Body of pancreas (tissue), 4 donors: Measurements from ENCODE around the gene FRRS1L.

Experiments used
- POLR2A ChIP-seq, 3 donors: fragments of 450-650 bp; IDR thresholded peaks; one replicate each; pipeline ENCODE4 v1.6.1; 2016; ENCODE audit warnings: antibody characterized with exemption in 3 of 3, mild to moderate bottlenecking in 2 of 3
- TF ChIP-seq, protein P1 (sequence below), 7 experiments: fragments of 450-650 bp in 4 of 7; fragments of 200-600 bp in 3 of 7; sonication (generic) in 3 of 7; IDR thresholded peaks; one replicate each; pipeline ENCODE4 v1.5.1; 2016 to 2019; ENCODE audit warnings: antibody characterized with exemption in 7 of 7

DNA sequence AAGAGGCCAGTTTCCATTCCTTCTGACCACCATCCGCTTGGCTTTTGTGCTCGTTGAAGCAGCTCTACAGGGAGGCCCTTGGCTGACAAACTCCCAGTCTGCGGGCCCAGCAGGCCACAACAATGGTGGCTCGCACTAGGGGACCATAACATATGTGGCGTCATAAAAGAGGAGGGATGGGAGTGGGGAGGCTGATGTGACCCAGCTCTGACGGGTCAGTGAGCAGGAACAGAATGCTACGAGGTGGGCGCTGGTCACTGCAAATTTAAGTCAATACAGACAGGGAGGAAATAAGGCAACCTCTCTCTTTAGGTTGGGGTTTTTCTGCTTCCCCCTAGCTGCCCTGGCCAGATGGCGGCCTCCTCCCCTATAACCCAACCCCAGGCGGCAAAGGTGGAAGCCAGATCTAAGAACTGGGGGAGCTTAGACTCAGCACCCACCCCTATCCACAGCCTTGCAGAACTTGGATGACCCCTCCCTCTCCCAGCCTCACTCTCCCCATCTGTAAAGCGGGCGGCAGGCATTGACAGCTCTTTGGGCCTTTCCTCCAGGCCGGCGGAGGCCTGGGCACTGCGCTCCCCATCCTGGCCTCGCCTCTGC lies 778 bp downstream of the FRRS1L start:
- TF ChIP-seq, protein P1, sequence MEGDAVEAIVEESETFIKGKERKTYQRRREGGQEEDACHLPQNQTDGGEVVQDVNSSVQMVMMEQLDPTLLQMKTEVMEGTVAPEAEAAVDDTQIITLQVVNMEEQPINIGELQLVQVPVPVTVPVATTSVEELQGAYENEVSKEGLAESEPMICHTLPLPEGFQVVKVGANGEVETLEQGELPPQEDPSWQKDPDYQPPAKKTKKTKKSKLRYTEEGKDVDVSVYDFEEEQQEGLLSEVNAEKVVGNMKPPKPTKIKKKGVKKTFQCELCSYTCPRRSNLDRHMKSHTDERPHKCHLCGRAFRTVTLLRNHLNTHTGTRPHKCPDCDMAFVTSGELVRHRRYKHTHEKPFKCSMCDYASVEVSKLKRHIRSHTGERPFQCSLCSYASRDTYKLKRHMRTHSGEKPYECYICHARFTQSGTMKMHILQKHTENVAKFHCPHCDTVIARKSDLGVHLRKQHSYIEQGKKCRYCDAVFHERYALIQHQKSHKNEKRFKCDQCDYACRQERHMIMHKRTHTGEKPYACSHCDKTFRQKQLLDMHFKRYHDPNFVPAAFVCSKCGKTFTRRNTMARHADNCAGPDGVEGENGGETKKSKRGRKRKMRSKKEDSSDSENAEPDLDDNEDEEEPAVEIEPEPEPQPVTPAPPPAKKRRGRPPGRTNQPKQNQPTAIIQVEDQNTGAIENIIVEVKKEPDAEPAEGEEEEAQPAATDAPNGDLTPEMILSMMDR (IDR thresholded peaks at IDR 0.05): no peak
- no peak for TF ChIP-seq POLR2A (IDR thresholded peaks at IDR 0.05)
